A549 (cell line): Measurements from ENCODE around the gene ZFAND2B.
"Not testable (repeated sequence)": the region's sequence is repeated elsewhere in the genome, so short reads cannot be mapped to it uniquely, and the experiment has no call there.

Experiments used
- BHLHE40 ChIP-seq: IDR thresholded peaks from 2 replicates; pipeline ENCODE4 v1.6.1; 2012; ENCODE audit warnings: low read depth, low read length, inconsistent platforms
- CTCF ChIP-seq: fragments of >200 bp; sonication (Bioruptor Twin); formaldehyde crosslinking; IDR thresholded peaks from 3 replicates; pipeline ENCODE4 v1.5.1; 2016
- GATA3 ChIP-seq: IDR thresholded peaks from 2 replicates; pipeline ENCODE4 v1.6.1; 2012; ENCODE audit warnings: borderline replicate concordance
- HOXA7 ChIP-seq: fragments of 250-450 bp; sonication (Bioruptor Pico); IDR thresholded peaks from 2 replicates; pipeline ENCODE4 v1.5.0; 2020; ENCODE audit warnings: mild to moderate bottlenecking, moderate library complexity
- JUNB ChIP-seq: fragments of >200 bp; sonication (Bioruptor Twin); formaldehyde crosslinking; IDR thresholded peaks from 2 replicates; pipeline ENCODE4 v1.6.1; 2016
- MAFK ChIP-seq: fragments of 450-650 bp; IDR thresholded peaks from 2 replicates; pipeline ENCODE4 v1.6.1; 2014; ENCODE audit not compliant: partially characterized antibody
- NFE2L2 ChIP-seq: fragments of 150-350 bp; conservative IDR thresholded peaks from 2 replicates; pipeline ENCODE4 v1.6.1; 2014; ENCODE audit warnings: low read length
- NPAS2 ChIP-seq: fragments of 250-450 bp; sonication (Bioruptor Pico); IDR thresholded peaks from 2 replicates; pipeline ENCODE4 v1.8.0; 2022; ENCODE audit warnings: mild to moderate bottlenecking, moderate library complexity, borderline replicate concordance
- PBX3 ChIP-seq: IDR thresholded peaks from 2 replicates; pipeline ENCODE4 v1.6.1; 2012
- POLR2A ChIP-seq: IDR thresholded peaks from 2 replicates; pipeline ENCODE4 v1.6.1; 2012; ENCODE audit warnings: mild to moderate bottlenecking, low read length
- POLR2AphosphoS2 ChIP-seq: conservative IDR thresholded peaks from 2 replicates; pipeline ENCODE4 v1.6.1; 2012; ENCODE audit warnings: low read length, improper control_type of control experiment, inconsistent platforms
- RAD21 ChIP-seq, 2 experiments: fragments of >200 bp in 1 of 2; sonication (Bioruptor Twin) in 1 of 2; formaldehyde crosslinking in 1 of 2; IDR thresholded peaks in 1 of 2; conservative IDR thresholded peaks in 1 of 2; 2 replicates in 1 of 2; 3 replicates in 1 of 2; pipeline ENCODE4 v1.6.1; 2012 to 2018; ENCODE audit warnings: inconsistent platforms in 1 of 2
- RNF2 ChIP-seq: fragments of 200-600 bp; sonication (generic); IDR thresholded peaks from 2 replicates; pipeline ENCODE4 v1.6.1; 2016; ENCODE audit warnings: low read depth, mild to moderate bottlenecking, antibody characterized with exemption, moderate library complexity, borderline replicate concordance

GRCh38 chr2:219201331-219201730 lies 5.3 kb upstream of the ZFAND2B start:
- not testable (repeated sequence) for TF ChIP-seq CTCF; POLR2AphosphoS2; POLR2A; NFE2L2; HOXA7; JUNB; NPAS2 (CRISPR knock-in tag); PBX3; BHLHE40; RNF2; RAD21 (conservative IDR thresholded peaks at IDR 0.05 in 1 of 2, IDR thresholded peaks at IDR 0.05 in 1 of 2); MAFK; GATA3
